Kidney capillary endothelial cell (primary cell): ENCODE results near the gene ZNF592.

Source experiments
- DNase-seq: peaks from one replicate; pipeline ENCODE4 v3.0.0-alpha.2; 2018; ENCODE audit warnings: low spot score

The ZNF592 gene

DNA sequence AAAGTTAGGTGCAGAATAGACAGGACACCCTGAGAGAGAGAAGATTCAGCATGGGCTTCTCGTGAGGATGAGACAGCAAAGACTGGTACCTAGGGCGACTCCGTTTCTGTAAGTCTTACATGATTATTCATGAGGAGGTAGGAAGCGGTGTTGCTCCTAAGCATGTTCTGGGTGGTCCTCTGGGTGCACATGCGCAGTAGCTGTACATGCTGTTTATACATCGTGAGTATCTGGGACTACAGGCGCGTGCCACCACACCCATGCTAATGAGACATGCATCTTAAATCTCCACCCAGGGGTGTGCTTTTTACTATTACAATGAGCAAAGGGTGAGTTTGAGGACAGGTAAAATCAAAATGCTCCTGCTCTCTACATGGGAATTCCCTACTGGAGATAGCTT, 81.0 kb downstream of the ZNF592 start:
- DNase-seq: no peak

GRCh38 chr15:84830036-84830435, 81.6 kb downstream of the ZNF592 start:
- DNase-seq: no peak

DNA sequence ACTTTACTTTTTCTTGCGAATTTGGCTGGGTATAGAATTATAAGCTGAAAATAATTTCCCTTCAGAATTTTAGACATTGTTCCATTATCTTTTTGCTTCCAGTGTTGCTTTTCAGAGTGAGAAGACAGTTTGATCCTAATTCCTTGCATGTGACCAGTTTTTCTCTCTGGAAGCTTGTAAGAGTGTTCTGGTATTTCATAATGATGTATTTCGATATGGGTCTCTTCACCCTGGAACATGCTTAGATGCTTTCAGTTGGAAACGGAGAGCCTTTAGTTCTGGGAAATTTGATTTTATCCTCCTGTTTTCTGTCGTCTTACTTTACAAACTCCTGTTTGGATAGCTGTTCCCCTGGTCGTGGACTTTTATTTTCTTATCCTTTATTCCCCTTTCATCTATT, 82.6 kb downstream of the ZNF592 start:
- no peak for DNase-seq

- DNase-seq: no peak
Observed at GRCh38 chr15:84831613-84832012, 83.2 kb downstream of the ZNF592 start.

- DNase-seq: no peak
Observed at GRCh38 chr15:84832448-84833040, 84.2 kb downstream of the ZNF592 start.

DNA sequence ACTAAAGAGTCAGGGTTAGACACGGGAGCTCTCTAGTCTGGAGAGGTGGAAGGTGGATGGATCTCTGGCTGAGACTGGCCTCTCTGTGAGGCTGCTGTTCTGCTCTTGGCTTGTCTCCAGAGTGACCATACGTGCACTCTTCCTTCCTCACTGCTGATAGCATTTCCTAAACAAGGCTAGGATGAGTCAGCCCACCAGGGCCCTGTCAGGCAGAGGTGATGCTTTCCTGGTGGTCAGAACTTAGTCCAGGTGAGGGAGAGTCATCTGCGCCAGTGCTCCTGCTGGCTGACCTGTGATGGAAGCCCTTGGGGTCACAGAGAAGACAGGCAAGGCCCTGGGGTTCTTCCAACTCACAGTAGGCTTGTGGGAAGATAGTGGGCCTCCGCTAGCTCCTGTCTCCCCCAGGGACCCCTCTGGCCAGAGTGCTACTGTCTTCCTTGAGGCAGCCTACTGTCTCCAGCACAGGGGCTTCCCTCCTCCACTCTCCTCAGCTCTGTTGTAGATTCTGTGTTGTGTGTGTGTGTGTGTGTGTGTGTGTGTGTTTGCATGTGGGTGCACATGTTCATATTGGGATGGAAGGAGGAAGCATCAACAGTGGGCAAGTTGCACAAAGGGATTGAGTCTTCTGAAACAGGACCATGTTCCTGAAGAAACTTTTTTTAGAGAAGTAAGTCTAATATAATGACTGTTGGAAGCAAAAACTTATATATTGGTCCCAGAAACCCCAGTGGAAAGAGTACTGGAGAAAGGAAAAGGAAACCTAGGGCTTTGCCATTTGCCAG, 85.2 kb downstream of the ZNF592 start:
- peak; percentile 54 for DNase-seq

DNA sequence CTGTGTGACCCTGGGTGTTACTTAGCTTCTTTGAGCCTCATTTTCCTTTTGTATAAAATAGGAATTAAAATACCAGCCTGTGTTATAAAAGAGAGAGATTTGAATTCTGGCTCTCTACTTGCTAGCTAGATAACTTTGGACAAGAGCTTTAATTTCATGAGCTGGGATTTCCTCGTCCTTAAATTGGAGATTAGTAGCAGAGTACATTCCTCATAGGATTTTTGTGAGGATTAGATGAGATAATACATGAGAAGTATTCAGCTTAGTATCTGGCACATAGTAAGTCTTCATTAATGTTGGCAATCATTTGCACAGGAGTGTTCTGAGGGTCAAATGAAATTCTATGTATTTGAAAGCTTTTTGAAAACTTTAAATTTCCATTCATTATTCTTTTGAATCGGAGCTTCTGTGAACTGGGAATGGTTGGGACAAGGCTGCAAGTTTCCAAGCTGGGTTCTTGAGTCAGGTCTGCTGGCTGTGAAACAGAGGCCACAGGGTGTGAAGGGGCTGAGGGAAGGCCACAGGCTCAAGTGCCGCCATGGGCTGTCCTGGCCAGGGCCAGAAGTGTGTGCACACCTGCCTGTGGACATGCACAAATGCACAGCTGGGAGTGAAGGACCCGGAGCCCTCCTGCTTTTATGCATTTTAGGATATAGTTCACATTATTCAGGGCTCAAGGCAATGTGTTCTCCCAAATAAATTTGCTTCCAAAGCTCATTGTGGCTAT, 86.0 kb downstream of the ZNF592 start:
- no peak for DNase-seq

- DNase-seq: no peak
Observed at GRCh38 chr15:84834969-84835368, 86.6 kb downstream of the ZNF592 start.

DNA sequence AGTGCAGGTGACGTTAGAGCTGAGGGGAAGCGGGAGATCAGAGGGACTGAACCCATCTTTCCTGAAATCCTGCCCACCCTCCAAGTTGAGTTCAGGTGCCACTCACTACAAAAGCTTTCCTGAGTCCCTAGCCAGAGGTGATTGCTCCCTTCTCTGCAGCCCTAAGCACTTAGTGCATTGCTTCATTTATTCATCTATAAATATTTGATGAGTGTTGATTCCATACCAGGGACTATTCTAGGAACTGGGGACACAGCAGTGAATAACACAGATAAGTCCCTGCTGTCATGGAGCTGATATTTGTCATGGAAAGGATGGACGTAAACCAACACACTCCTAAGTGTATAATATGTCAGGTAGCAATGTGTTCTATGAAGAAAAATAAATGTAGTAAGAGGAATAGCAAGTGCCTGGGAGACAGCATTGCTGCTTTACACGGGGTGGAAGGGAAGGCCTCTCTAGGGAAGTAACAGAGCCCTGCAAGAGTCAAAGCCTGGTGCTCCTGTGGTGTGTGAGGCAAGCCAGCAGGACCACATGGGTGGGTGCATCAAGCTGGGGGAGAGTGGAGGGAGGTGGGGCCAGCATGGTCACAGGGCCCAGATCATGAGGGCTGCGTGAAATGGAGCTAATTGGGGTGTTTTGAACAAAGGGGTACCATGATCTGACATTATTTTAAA, 87.4 kb downstream of the ZNF592 start:
- no peak for DNase-seq

GRCh38 chr15:84836844-84837243, 88.5 kb downstream of the ZNF592 start:
- no peak for DNase-seq

- no peak for DNase-seq
Observed at GRCh38 chr15:84839714-84840113, 91.3 kb downstream of the ZNF592 start.

- DNase-seq: no peak
Observed at GRCh38 chr15:84840255-84840654, 91.9 kb downstream of the ZNF592 start.

DNA sequence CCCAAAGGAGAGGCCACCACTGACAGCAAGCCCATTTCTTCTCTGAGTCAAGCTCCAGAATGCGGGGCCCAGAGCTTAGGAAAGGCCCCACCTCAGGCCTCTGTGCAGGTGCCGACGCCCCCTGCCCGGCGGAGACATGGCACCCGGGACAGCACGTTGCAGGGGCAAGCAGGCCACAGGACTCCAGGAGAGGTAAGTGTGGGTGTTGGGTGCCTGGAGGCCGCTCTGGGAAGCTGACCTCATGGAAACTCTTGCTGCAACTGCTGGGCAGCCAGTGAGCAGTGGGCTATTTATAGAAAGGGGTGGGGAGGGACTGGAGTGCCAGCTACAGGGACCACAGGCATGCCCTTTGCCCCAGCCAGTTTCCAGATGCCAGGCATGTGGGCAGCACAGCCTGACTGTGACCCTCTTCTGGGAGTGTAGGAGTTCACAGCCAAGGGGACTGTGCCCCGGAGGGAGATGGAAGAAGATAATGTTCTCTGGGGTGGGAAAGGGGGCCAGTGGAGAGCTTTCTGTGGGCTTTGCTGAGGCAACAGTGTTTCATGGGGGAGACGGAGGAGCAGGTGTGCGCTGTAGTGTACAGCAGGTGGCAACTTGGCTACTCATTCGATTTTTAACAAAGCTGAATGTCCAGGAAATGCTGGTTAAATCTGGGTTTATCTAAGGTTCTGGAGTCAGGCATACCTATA, 92.5 kb downstream of the ZNF592 start:
- no peak for DNase-seq

DNA sequence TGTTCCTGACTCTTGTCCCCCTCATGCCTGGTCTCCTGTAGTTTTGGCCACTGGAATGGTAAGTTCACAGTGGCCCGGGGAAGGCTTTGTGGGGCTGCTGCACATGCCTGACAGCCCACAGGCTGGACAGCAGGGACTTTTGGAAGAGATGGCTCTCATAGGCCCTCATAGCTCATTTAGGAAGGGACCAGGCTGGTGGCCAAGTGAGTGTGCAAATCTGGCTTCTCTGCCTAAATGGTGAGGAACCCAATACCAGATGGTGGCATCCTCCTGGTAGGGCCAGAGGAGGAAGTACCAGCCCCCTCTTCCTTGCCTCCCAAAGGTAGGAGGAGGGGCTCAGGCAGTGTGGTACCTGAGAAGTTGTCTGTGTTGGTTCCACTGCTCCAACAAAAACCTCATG, 94.4 kb downstream of the ZNF592 start:
- no peak for DNase-seq

DNA sequence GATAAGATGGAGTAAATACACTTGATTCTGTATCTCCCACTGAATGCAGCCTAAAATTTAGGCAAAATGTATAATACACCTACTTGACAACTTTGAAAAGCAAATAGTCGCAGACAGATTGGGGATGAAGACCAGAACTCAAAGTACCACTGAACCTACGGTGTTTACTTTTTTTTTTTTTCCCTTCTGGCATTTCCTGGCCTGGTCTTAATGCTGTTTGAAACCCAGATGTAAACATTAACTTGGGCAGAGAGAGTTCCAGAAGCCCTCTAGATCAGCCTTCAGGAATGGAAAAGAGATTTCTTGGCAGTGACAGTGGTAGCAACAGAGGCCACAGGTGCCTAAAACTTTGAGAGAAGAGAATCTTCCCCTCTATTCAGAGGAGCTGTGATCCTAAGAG, 96.6 kb downstream of the ZNF592 start:
- DNase-seq: no peak

DNA sequence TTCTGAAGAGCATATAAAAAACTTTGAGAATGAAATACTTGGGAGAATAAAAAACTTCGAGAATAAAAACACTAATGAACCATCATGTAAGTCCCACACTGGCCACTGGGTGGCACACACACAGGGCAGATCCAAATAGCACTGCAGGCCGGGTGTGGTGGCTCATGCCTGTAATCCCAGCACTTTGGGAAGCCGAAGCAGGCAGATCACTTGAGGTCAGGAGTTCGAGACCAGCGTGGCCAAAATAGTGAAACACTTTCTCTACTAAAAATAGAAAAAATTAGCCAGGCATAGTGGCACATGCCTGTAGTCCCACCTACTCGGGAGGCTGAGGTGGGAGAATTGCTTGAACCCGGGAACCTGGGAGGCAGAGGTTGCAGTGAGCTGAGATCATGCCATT, 97.2 kb downstream of the ZNF592 start:
- peak; percentile 16 for DNase-seq

DNA sequence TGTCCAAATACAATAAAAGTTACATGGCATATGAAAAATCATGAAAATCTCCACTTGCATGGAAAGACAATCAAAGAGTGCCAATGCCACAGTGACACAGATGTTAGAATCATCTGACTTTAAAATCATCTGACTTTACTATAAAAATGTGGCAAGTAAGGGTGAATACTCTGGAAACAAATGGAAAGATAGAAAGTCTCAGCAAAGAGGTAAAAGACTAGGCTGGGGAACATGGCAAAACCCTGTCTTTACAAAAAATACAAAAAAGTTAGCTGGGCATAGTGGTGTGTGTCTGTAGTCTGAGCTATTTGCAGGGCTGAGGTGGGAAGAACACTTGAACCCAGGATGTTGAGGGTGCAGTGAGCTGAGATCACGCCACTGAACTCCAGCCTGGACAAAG, 97.9 kb downstream of the ZNF592 start:
- DNase-seq: no peak

GRCh38 chr15:84847382-84847781, 99.0 kb downstream of the ZNF592 start:
- DNase-seq: no peak

GRCh38 chr15:84852212-84852611, 103.8 kb downstream of the ZNF592 start:
- no peak for DNase-seq

GRCh38 chr15:84855136-84855535, 106.7 kb downstream of the ZNF592 start:
- DNase-seq: no peak

GRCh38 chr15:84855765-84856164, 107.4 kb downstream of the ZNF592 start:
- DNase-seq: no peak
